DMS153 (cell line): Measurements from ENCODE around the gene LRPAP1.
"Not testable (repeated sequence)": the region's sequence is repeated elsewhere in the genome, so short reads cannot be mapped to it uniquely, and the experiment has no call there.

Experiments
- DNase-seq: peaks from one replicate; lab custom pipeline; 2025; lab: John Stamatoyannopoulos, UW

LRPAP1 gene

GRCh38 chr4:3461515-3462291 is 70.5 kb downstream of the LRPAP1 start:
- DNase-seq: peak; percentile 17

- DNase-seq: no peak
These were observed 71.3 kb downstream of the LRPAP1 start for GRCh38 chr4:3460926-3461325.

- DNase-seq: not testable (repeated sequence)
These were observed 73.1 kb downstream of the LRPAP1 start for GRCh38 chr4:3459156-3459555.

- DNase-seq: no peak
These were observed 73.9 kb downstream of the LRPAP1 start for GRCh38 chr4:3458371-3458770.

GRCh38 chr4:3455596-3455995 is 76.6 kb downstream of the LRPAP1 start:
- DNase-seq: not testable (repeated sequence)
